ENCODE measurements around the gene CFAP74.

Gene CFAP74

DNA sequence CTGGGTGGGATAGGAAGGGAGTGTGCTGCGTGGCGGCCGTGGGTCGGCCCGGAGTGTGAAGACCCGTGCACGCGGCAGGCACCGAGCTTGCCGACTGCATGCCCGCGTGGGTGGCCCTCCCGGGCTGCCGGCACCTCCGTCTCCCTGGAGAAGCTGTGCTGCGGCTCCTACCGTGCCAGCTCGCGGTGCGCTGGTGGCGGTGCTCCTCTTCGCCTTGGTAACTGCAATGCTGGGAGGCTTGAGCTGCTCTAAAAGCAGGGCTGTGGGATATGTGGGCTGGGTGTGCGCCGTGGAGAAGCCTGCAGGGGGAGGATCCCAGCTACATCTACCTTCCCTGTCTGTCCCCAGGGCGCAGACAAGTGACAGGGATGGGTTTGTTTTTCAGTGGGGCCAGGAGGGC is 18.0 kb upstream of the CFAP74 start:
- DNase-seq (ENCODE audit: low read depth in 2 of 2): no peak

DNA sequence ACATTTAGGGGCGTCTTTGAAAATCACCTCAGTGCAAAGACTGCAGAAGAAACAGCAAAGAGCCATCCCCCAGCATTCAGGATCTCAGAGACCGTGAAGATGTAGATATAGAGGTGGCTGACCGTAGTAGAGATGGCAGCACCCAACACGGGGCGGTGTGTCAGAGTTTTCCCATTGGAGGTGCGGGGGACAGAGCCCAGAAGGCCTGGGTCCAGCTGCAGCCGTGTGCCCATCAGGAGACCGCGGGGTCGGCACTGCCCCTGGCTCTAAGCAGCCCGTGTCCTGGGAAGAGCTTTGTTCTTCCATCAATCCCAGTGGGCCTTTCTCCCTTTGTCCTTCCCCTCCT is 16.7 kb upstream of the CFAP74 start:
- DNase-seq (ENCODE audit: low read depth in 2 of 2): no peak

DNA sequence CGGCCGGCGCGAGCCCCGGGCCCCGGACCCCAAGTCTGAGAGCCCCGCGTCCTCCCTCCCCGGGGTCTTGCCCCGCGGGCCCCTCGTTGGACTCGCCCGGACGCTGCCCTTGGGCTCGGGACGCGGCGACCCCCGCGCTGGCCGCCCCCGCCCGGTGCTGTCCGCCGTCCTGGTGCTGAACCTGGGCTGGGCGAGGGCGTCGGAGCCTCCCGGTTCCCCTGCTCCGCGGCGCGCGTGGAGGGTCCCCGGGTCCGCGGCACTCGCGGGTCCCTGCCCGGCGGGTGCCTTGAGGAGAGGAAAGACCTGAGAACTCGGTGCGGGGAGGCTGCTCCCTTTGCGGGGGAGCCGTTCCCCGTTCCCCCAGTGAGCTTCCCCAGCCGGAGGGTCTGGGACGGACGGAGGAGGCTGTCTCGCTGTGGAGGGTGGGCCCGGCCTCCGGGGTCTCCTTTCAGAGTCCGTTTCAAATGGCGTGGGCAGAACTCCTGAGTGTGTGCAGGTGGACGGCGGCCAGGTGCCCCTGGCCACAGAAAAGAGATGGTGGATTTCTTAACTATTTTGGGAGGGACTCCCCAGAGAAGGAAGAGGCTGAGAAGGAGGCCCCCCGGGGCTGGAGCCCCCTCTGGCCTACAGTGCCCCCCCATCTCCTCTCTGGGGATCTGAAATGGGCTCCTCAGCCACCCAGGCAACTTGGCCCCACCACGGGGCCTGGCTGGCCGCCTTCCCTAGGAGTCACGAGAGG is 16.2 kb upstream of the CFAP74 start:
- DNase-seq (ENCODE audit: low read depth in 2 of 2): no peak

DNA sequence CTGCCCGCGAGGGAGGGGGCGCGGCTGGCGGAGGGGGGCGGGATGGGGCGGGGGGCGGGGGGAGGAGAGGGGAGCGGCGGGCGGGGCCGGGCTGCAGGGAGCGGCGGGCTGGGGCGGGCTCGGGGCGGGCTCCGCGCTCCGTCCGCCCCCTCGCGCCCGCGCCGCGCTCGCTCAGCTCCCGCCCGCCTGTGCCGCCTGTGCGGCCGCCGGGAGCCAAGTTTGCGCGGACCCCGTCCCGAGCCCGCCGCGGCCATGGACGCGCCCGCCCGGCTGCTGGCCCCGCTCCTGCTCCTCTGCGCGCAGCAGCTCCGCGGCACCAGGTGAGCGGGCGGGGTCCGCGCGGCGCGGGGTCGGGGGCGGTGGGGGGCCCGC is 15.6 kb upstream of the CFAP74 start, which contains the start of gene GABRD:
GABRD (plus strand) TSS at position 174 of the 372 bp plus-strand sequence; CDS start at position 253, 79 bp downstream.
- DNase-seq (ENCODE audit: low read depth in 2 of 2): no peak

DNA sequence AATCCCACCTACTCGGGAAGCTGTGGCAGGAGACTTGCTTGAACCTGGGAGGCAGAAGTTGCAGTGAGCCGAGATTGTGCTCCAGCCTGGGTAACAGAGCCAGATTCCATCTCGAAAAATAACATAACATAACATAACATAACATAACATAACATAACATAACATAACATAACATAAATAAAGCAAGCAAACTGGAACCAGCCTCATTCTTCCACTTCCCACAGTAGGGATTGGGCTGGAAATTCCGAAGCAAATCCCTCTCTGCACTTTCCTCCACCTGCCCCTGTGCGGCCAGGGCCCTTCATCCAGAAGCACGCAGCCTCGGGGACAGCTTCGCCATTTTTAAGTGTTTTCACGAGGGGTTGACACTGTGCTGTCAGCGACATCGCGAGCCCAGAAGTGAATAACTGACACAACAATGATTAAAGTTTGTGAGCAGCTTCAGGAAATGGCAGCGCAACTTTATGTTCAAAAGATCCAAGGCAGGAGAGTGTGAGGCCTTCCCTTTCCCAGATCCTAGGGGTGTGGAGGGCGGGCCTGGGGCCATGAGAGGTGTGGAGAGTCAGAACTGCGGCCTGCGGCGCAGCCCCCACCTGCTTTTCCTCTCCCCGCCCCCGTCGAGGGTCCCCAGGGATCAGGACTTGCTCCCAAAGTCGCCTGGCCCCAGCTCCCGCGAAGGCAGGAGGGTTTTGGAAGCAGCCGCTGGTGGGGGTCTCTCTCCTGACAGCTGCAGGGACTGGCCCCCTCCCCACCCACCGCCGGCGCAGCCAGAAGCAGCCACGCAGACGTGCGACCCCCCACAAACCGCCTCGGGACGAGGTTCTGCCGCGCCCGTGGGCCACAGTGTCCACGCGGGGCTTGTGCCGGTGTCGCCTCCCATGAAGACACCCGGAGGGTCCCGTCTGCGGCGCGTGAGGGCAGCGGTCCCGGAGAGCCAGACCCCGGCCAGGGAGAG is 14.9 kb upstream of the CFAP74 start:
- no peak for DNase-seq (ENCODE audit: low read depth in 2 of 2)

DNA sequence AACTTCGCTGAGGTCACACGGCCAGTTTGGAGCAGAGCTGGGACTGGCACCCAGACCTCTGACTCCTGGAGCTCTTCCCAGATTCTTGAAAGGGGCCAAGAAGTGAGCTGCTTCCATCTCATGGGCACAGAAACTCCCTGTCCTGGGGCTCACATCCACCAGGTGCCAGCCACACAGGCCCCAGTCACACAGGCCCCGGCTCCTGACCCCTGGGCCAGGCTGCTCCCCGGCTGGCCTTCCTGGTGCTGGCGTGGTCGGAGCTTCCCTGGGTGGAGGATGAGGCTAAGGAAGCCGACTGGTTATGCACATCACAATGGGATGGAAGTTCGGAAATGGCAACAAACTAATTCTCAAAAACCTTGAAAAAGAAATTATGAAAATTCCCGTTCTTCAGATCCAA is 12.5 kb upstream of the CFAP74 start:
- DNase-seq (ENCODE audit: low read depth in 2 of 2): no peak

DNA sequence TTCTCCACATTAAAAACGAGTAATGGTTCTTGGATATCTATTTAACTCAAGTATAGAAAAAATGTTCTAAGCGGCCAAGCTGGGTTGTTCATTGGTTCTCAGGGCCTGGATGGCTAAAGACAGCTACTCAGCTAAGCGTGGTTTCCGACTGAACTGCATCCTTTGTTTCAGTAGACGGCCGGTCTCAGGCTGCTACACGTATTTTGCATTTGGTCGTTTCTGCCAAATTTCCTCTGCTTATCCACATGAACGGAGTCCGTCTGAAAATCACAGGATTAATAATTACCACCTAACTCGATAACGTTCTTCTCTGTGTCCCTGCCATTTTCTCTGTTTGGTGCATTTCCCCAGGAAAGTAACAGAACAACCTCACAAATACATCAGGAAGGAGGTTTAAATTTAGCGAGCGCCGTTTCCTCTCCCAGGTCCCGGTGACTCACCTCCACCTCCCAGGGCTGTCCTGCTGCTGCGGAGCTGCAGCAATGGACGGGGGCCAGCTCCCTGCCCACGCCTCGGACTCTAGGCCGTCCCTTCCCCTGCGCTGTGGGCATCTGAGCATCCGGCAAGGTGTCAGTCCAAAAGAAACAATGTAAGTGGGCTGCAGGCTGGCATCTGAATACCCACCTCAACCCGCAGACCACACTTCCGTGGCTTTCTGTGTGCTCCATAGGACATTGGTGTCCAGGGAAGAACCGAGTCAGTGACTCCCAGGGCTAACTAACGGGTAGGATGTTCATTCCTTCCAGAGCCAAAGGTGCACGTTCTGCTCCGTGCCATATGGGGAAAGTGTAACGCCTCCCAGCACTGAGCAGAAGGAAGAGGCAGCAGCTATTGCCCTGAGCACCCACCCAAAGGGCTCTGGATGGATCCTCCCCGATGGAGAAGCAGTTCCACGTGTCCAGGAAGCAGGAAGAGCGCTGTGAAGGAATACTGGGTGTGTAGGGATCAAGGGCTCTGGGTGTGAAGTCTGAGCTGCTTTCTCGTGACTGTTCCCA is 11.5 kb upstream of the CFAP74 start:
- DNase-seq (ENCODE audit: low read depth in 2 of 2): no peak

DNA sequence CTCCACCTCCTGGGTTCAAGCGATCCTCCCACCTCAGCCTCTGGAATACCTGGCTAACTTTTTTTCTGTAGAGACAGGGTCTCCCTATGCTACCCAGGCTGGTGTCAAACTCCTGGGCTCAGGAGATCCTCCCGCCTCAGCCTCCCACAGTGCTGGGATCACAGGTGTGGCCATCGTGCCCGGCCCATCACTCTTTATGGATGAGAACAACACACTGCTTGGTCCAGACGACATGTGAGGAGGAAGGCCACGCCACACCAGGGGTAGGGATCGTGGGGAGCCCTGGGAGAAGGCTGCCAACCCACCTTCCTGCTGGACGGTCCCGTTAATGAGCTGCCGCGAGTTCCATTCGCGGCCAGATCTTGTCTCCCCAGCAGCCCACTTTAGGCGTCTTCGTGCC is 10.6 kb upstream of the CFAP74 start:
- DNase-seq (ENCODE audit: low read depth in 2 of 2): no peak

DNA sequence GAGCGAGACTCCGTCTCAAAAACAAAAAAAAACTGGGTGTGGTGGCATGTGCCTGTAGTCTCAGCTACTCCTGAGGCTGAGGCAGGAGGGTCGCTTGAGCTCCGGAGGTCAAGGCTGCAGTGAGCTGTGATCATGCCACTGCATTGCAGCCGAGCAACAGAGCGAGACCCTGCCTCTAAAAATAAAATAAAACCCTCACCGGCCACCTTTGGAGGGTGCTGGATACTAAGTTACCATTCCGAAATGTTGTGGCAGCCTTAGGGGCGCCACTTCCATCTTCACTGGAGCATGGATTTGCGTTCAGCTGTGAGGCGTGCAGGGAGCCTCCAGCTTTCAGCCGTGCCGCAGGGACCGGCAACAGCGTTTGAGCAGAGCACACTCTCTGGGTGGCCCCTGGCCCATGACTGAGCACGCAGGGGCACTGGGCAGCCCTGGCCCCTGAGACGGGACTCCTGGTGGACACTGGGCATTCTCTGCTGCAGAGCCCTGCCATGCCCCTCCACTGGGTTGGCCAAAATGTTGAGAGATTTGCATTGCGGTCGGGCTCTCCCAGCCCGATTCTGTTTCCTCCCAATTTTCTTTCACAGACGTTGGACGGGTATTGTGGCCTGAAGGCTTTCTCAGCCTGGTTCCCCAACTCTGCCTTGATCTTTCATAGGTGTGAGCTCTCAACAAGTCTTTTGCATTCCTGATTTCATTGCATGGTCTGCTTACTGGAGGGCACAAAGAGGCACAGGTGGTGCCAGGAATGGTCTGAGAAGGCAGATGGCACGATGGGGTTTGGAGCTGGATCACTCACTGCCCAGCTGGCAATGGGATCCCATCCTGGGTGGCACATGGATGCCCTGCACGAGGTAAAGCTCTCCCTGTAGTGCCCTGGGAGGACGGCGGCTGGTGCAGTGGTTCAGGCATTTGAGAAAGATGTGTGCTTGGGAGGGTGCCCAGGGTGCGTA is 5.8 kb upstream of the CFAP74 start:
- DNase-seq (ENCODE audit: low read depth in 2 of 2): no peak

DNA sequence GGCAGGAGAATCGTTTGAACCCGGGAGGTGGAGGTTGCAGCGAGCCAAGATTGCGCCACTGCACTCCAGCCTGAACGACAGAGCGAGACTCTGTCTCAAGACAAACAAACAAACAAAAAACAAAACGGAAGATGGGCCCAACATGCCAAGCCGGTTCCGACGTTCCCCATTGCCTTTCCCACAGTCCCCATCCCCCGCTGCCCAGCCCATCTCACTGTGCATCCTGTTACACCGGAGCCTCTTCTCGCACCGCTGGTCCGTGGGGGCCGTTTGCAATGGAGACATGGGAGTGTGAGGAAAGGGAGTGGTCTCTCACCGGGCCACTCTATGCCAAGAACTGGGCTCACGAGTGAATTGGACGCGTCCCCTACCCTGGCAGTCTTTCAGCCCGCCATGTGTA is 1.3 kb upstream of the CFAP74 start:
- no peak for DNase-seq (ENCODE audit: low read depth in 2 of 2)

DNA sequence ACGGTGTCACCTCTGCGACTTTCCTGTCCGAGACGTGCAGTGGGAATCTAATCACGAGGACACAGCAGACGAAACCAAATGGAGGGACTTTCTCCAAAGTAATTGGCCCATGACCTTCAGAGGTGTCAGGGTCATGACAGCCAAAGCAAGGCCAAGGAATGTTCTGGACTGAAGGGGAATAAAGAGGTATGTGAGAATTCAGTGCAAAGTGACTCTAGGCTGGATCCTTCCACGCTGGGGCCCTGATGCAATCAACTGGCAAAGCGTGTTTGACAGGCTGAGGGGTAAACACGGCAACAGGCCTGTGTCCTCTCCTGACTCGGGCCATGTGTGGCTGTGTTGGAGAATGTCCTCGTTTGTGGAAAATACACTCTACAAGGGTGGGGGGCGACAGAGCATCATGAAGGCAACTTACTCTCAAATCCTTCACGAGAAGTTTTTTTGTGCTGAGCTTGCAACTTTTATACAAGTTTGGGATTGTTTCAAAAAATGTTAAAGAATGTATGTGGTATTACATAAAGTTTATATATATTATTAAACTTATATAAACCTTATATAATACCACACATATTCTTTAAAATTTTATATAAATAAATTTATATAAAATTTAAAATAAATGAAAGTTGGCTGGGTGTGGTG is 1.7 kb downstream of the CFAP74 start:
- no peak for DNase-seq (ENCODE audit: low read depth in 2 of 2)

DNA sequence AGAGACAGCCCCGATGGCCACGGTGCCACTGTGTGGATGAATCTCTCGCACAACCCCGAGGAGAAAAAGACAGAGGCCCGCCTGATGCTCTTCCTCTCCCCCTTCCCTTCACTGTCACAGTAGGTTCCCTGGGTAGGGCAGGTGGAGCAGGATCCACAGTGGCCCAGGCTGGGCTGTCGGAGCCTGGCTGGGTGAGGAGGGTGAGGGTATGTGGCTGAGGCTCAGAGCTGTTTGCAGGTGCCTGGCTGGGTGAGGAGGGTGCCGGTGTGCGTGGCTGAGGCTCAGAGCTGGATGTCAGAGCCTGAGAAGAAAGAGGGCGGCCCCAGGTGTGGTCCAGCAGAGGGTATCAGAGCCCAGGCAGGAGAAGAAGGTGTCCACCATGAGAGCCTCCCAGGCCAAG is 2.7 kb downstream of the CFAP74 start:
- DNase-seq (ENCODE audit: low read depth in 2 of 2): no peak

DNA sequence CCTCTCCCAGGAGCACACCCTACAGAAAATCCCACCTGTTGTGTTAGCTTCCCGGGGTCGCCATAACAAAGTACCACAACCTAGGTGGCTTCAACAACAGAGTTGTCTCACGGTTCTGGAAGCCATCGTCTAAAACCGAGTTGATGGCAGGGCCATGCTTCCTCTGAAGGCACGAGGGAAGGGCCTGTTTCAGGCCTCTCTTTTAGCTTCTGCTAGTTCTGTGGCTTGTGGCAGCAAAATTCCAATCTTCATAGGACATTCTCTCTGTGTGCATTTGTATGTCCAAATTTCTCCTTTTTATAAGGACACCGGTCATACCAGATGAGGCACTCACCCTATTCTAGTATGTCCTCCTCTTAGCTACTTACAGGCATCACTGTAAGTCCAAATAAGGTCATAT is 3.2 kb downstream of the CFAP74 start:
- no peak for DNase-seq (ENCODE audit: low read depth in 2 of 2)

DNA sequence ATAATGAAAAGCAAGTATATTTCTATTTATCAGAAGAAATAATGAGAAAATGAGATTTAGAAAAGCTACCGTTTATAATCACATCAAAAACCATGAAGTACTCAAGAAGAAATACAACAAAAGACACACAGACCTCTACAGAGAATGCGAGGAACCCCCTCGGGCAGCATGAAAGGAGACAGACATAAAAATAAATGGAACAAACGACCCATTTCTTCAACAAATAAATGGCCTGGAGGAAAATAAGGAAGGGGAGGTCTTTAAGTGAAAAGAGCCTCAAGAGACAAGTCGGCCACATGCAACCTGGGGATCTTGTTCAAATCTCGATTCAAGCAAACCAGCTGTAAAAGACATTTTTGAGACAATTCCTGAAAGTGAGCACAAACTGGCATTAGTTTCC is 6.0 kb downstream of the CFAP74 start:
- DNase-seq (ENCODE audit: low read depth in 2 of 2): no peak

DNA sequence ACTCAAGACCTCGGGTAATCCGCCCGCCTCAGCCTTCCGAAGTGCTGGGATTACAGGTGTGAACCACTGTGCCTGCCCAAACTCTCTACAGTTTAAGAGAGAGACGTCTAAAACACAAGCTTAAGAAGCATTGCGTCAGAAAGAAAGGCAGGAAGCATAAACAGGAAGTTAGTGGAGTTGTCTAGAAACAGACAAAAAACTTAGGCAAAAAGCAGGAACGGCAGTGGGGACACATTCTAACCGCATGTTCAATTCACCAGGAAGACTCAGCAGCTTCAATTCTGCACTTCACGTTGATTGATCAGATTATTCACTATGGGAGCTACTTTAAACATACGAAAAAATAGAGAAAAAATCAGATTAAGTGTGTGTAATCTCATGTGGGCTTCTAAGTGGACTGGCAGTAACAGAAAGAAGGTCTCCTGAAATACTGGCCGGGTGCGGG is 7.4 kb downstream of the CFAP74 start:
- DNase-seq (ENCODE audit: low read depth in 2 of 2): no peak

DNA sequence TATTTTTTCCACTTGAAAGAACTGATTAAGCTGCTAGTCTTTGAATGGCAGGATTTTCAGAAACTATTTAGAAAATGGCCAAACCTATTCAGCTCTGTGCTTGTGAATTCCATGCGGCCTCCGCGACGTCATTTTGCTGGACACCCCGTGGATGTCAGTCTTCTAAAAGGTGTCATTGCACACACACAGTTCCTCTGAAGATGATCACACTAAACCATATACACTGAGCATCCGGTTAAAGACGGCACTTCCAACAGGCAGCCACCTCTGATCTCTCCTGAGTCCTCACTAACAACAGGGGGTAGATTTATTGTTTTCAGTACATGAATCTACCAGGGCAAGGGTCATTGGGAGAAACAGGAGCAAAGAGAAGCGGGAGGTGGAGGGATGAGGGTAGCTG is 9.1 kb downstream of the CFAP74 start:
- DNase-seq (ENCODE audit: low read depth in 2 of 2): no peak

DNA sequence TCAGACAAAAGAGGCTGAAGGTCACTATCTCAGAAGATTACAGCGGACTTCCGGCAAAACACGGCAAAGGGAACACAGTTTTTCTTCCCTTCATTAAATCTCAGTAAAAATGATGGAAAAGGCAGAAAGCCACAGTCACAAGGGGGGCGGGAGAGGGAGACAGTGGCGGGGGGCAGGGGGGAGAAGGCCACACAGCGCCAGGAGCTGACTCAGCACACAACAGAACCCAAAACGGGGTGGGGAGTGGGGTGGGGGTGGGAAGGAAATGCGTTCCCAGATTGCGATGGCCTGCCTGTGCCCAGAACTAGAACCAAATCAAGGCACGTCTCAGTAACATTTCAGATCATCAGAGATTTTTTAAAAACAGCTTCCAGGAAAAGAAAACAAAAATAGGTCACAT is 13.4 kb downstream of the CFAP74 start:
- no peak for DNase-seq (ENCODE audit: low read depth in 2 of 2)

DNA sequence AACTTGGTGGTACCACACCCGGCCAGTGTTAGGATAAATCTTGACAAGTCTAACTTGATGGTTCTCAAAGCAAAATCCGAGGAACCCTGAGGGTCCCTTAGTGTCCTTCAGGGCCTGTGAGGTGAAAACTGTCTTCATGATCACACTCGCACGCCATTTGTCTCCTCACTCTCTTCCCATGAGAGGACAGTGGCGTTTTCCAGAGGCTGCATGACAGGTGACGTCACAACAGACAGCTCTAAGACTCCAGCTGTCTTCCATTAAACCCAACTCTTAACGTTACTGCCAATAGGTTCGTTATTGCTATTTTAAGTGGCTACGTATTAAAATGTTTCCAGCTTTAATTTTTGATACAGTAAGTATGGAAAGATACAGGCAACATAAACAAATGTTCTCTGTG is 13.8 kb downstream of the CFAP74 start:
- no peak for DNase-seq (ENCODE audit: low read depth in 2 of 2)

DNA sequence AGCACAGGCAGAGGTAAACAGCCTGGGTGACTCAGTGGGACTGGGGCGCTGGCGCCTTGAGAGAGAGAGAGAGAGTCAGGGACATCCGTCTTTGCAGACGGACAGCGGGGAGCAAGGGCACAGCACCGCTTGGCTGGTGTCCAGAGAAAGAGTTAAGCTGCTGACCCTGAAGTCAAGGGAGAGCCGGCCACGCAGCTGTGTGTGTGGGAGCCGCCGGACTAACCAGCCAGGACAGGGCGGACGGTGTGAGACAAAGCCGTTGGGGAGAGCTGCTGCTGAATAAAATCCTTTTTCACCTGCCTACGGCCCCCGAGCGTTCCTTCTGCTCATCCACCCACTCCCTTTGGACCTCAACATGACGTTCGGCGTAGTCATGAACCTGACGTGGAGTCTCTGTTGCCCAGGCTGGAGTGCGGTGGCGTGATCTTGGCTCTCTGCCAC is 14.5 kb downstream of the CFAP74 start:
- DNase-seq (ENCODE audit: low read depth in 2 of 2): no peak
